ENCODE measurements around the gene FBXL12.
"Not testable (repeated sequence)": the region's sequence is repeated elsewhere in the genome, so short reads cannot be mapped to it uniquely, and the experiment has no call there.

The FBXL12 gene, protein sequence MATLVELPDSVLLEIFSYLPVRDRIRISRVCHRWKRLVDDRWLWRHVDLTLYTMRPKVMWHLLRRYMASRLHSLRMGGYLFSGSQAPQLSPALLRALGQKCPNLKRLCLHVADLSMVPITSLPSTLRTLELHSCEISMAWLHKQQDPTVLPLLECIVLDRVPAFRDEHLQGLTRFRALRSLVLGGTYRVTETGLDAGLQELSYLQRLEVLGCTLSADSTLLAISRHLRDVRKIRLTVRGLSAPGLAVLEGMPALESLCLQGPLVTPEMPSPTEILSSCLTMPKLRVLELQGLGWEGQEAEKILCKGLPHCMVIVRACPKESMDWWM

DNA sequence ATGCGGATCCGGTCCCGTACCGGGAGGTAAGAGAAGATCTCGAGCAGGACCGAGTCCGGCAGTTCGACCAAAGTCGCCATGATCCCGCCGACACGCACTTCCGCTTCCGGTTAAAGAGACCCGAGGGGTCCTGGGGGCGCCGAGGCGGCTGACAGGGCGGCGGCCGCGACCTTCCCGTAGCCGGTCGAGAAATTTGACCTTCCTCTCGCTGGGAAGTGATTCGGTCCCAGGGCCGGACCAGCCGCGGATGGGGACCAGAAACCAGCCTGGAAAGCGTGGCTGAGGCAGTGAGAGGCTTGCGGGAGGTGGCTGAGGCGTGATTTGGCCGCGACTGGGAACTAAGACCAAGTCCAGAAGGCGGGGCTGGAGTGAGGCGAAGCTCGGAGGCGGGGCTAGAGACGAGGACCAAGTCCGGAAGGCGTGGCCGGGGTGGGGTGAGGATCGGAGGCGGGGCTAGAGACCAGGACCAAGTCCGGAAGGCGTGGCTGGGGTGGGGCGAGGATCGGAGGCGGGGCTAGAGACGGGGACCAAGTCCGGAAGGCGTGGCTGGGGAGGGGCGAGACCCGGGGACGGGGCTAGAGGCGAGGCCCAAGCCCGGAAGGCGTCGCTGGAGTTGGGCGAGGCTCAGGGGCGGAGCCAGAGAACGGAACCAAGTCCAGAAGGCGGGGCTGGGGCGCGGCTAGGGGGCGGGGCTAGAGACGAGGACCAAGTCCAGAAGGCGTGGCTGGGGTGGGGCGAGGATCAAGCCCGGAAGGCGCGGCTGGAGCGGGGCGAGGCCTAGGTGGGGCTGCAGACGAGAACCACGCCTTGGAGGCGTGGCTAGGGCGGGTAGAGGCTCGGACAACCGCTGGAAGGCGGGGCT is at the start of gene FBXL12:
FBXL12 (minus strand) TSS at position 346 of the 862 bp plus-strand sequence; CDS start at position 80, 266 bp downstream.
- DNase-seq: peak; percentile 99

DNA sequence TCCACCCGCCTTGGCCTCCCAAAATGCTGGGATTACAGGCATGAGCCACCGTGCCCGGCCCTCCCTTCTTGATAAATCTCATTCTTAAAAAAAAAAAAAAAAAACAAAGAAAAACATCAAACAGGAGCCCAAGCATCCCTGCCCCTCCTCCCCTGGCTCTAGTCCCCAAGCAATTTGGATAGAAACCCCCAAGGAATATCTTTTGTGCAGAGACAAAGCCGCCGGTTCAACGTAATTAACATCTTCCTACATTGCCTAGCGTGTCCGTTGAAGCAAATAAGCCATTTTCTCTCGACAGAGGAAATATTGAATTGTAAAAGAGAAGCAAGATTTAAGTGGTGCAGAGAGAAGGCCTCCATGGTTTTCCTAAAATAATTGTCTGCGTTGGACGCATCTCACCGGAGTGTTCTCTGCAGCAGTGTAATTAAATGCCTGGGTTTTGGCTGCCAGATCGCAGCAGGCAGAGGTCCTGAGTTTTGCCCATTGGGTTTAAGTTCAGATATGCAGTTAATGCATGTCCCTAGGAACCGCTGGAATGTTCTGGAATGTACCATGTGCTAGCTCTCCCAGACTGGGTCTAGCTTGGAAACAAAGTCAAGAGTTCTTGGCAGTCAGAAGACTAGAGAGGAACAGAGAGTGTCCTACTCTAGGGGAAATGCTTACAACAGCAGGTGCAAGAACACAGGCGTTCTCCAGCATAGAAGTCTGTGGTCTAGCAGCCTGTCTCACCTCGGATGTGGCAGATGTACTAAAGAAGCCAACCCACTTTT is 47.0 kb upstream of the FBXL12 start:
- DNase-seq: no peak

DNA sequence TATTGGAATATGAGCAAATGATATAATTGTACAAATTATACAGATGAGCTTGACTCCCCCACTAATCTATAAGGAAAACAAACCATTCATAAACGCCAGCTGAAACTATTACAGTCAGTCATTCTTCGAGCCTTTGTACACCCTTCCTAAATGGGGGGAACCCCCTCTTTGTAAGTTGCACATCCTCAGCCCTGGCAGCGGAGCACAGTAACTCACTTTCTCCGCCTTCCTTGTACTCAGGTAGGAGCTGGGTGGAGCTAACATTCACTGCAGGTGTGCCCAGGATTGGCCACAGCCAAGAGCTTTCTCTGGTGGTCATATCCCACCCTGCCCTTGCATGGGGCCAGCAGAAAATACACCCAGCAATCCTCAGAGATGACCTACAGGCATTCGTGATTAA is 44.9 kb upstream of the FBXL12 start:
- no peak for DNase-seq

DNA sequence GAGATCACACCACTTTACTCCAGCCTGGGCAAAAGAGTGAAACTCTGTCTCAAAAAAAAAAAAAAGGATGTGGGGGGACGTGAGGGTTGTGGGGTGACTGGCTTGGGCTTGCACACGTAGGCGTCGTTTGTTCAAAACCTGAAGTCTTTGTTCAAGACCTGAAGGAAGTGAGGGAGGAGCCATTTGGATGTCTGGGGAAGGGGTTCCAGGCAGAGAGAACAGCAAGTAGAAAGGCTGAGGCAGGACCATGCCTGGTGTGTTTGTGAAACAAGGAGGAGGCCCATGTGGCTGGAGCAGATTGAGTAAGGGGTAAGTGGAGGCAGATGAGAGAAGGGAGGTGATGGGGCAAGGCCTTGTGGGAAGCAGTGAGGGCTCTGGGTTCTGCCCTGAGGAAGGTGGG is 44.1 kb upstream of the FBXL12 start:
- no peak for DNase-seq

DNA sequence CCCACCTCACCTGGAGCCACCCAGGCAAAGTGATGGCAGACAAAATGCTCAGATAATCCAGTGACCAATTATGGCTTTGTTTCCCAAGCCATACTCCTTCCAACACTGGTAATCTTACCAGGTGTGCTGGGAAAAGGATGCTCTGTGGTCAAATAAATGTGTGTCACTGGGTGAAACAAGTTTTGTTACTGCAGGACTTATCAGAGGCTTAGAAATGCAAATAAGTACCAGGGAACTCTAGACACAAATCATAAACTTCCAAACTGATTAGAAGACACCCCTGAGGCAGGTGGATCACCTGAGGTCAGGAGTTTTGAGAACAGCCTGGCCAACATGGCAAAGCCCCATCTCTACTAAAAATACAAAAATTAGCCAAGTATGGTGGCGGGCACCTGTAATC is 42.6 kb upstream of the FBXL12 start:
- no peak for DNase-seq

DNA sequence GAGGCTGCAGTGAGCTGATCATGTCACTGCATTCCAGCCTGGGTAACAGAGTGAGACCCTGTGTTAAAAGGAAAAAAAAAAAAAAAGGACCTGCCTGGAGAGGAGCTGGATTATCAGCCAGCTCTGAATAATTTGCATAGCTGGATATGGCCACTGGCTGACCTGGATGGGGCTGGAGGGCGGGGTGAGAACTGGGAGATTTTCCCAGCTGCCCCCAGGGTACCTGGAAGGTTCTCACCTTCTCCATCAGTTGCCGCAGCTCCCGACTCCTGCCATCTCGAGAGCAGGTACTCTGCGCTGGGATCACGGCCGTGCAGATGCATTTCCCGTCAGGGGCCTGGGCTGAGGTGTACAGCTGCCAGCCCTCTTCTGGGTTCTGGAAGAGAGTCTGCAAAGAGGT is 41.5 kb upstream of the FBXL12 start:
- DNase-seq: no peak

DNA sequence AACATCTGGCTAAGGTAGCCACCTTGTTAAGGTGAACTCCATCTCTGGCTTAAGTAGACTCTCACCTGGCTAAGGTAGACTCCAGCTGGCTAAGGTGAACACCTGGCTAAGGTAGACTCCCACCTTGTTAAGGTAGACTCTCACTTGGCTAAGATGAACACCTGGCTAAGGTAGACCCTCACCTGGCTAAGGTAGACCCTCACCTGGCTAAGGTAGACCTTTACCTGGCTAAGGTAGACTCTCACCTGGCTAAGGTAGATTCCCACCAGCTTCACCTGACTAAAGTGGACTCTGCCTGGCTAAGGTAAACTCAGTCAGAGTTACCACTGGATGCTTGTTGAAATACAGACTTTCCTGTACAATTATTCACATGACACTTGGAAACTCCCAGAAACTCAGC is 39.9 kb upstream of the FBXL12 start:
- no peak for DNase-seq

DNA sequence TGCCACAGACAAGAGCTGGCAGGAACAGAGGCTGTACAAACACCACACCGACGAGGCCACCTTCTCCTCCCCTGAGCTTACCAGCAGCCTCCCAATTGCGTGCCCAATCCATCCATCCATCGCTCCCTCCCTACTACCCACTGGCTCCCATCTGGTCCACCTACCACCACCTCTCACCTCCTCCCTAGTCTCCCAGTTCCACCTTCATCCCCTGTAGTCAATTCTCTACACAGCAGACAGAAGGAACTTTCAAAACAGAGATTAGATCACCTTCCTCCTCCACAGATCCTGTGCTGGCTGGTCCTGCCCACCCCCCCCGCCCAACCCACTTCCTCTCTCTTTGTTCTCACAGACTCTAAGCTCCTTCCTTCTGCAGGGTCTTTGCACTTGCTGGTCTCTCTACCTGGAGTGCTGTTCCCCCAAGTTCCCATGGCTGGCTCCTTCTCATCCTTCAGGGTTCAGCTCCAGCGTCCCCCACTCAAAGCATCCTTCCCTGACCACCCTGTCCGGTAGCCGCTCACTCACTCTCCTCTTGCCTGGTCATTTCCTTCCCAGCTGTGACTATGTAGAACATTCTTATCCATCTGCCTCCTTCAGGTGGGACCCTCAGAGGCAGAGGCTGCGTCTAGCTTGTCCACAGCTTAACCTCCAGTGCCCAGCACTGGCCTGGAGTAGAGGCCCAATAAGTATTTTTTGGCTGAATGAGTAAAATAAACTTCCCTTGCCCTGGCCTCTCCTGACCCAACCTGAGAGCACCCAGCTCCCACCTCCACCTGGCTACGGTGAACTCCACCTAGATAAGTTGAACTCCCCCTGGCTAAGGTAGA is 39.3 kb upstream of the FBXL12 start:
- DNase-seq: no peak

DNA sequence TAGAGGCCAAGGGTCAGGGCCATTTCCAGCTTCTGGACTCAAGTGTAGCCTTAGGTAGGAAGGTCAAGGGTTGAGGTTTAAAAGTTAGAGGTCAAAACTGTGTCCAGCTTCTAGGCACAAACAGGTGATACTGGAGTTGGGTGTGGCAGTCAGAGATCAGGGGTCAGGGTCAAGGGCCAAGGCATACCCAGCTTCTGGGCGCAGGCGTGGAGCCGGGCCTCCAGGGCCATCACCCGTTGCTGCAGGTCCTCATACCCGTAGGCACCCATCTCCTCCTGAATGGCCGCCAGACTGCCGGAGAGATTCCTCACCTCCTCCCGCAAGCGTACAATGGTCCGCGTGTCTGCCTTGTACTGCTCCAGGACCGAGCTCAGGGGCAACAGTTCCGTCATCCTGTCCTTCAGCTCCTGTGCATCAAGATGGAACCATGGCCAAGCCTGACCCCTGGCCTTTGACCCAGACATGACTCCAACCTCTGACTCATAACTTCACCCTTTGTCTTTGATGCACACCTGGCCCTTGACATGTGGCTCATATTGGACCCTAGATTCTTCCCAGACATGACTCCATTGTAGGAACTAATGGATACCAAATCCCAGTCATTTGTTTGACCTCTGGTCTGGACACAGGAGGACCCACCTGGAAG is 38.3 kb upstream of the FBXL12 start:
- no peak for DNase-seq

DNA sequence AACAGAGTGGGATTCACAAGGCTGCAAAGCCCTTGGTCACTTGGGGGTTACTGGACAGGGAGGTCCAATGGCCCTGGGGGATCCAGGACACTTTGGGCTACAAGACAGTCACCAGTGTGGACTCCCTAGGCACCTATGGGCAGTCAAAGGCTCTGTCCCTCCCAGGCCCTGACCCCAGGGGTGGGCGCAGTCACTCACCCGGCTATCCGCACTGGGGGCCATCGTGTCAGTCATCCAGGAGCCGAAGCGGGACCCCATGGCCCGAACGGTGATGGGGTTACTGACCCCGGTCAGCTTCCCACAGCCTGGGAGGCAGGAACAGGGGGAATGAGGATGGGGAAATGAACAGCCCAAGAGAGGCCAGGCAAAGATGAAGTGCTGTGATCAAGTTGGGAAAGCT is 37.7 kb upstream of the FBXL12 start:
- DNase-seq: no peak

DNA sequence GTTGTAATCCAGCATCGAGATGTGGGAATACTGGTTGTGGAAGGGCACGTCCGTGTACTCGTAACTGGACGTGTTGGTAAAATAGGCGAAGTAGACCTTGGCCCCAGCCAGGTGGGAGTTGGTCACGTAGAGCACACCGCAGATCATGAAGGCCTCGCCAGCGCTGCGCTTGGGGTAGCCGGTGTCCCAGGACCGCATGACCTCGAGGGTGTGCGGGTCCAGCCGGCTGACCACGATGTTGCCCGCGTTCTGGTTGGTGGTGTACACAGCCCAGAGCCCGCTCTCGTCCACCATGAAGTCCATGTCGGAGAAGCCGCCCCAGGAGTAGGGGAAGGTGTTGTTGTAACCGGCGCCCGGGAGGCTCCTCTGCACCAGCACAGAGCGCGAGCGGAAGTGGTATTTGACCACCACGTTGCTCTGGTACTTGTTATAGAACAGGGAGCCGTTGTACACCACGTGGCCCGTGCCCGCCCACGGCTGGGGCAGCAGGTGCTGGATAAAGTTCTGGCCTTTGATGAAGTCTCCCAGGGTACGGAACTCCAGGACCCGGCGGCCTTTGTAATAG is 35.5 kb upstream of the FBXL12 start:
- no peak for DNase-seq

DNA sequence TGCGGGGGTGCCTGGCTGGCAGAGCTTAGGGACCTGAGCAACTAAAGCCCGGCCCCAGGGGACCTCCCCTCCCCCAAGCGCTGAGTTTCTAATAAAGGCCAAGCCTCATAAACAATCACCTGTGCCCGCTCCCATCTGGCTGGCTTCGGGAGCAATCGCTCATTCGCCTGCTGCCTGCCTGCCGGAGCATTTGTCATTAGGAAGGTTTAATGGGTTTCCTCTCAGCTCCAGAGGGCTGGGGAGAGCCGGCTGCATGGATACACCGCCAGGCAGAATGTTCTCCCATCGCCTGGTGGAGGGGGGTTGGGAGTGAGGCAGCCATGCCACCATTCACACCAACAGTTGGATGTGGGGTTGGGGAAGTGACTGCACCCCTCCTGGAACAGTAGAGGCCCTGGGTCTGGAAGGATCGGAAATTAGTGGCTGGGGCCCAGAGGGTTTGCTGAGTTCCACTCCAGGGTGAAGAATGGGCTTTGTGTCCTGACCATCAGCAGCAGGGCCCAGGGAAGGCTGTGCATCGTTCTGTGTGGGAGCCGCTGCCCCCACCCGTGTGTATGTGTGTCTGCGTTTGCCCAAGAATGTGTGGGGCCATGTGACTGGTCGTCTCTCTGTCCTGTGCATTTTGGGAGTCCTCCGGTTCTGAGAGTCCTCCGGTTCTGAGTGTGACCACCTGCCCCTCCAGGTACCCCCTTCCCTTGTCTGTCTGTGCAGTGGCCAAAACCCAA is 31.5 kb upstream of the FBXL12 start:
- DNase-seq: no peak

DNA sequence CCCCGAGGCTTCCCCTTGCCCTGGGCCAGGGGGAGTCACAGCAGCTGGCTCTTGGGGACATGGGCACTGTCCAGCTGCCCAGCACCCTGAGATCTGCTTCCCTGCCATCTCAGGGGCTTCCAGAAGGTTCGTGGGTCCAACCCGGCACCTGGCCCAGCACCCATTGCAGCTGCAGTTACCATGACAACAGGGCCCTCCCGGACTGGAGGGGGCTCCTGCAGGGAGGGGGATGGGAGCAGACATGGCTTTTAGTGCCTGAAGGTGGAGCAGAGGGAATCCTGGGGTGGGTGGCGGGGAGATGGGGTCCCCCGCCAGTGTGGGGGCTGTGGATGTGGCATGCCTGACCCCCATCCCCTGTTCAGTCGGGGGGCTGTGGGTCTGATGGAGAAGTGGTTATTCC is 30.9 kb upstream of the FBXL12 start:
- DNase-seq: no peak

DNA sequence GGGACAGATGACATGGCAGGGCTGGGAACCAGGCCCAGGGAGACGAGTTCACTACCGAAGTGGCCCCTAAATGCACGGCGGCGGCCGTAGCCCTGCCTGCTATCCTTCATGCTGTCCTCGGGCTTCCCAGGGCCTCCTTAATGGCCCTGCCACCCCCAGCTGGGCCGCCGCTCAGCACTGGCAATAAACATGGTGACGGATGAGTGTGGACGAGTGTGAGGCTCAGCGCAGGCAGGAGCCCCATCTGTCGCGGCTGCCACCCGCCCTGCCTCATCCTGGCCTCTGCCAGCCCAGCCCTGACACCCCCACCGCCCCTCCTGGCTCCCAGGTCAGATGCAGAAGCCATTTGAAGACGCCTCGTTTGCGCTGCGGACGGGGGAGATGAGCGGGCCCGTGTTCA is 29.9 kb upstream of the FBXL12 start:
- DNase-seq: no peak

DNA sequence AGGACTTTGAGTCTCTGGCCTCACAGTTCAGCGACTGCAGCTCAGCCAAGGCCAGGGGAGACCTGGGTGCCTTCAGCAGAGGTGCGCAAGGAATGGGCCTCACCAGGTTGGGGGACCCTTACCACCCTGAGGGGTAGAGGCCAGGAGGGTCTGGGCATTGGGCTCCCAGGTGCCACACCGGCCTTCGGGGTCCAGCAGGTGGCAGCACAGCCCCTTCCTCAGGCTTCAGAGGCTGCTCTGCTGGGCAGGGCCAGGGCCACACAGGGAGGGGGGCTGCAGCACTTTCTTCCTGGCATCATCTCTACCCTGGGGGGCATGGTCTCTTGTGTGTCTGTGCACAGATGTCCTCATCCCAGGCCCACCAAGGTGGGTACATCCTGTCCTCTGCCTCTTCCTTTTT is 29.2 kb upstream of the FBXL12 start:
- DNase-seq: no peak

DNA sequence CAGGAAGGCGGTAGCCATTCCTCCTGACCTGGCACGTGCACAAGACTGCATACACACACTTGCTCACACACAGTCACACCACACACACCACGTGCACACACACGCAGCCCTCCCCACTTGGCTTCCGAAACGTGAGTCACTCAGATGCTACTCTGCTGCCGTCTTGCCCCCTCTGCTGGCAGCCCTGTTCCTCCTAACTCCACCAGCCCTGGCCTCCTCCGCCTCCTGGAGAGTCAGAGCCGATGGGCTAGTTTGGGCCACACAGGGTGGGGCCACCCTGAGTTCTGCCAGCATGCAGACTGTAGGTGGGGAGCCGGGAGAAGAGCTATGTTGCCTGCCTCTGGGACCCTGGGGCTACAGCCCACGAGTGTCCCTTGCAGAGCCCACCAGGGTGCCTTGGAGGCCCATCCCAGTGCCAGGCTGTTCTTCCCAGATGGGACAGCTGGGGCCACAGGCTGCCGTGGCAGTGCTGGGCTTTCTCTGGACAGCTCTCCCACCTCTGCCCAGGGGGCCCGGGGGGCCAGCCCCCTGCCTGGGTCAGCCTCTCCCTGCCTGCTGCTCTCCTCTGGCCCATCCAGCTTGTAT is 28.3 kb upstream of the FBXL12 start:
- no peak for DNase-seq

DNA sequence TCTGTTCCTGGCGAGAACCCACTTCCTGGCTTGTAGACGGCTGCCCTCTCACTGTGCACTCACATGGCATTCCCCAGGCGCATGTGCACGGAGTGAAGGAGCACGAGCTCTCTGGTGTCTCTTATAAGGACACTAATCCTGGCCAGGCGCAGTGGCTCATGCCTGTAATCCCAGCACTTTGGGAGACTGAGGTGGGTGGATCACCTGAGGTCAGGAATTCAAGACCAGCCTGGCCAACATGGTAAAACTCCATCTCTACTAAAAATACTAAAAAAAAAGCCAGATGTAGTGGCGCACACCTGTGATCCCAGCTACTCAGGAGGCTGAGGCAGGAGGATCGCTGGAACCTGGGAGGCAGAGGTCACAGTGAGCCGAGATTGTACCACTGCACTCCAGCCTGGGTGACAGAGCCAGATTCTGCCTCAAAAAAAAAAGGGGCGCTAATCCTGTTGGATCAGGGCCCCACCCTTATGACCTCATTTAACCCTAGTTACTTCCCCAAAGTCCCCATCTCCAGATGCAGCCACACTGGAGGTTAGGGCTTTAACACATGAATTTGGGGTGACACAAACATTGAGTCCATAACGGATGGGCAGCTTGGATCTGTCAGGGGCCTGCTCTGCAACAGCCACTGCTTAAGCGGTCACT is 24.9 kb upstream of the FBXL12 start:
- DNase-seq: not testable (repeated sequence)

DNA sequence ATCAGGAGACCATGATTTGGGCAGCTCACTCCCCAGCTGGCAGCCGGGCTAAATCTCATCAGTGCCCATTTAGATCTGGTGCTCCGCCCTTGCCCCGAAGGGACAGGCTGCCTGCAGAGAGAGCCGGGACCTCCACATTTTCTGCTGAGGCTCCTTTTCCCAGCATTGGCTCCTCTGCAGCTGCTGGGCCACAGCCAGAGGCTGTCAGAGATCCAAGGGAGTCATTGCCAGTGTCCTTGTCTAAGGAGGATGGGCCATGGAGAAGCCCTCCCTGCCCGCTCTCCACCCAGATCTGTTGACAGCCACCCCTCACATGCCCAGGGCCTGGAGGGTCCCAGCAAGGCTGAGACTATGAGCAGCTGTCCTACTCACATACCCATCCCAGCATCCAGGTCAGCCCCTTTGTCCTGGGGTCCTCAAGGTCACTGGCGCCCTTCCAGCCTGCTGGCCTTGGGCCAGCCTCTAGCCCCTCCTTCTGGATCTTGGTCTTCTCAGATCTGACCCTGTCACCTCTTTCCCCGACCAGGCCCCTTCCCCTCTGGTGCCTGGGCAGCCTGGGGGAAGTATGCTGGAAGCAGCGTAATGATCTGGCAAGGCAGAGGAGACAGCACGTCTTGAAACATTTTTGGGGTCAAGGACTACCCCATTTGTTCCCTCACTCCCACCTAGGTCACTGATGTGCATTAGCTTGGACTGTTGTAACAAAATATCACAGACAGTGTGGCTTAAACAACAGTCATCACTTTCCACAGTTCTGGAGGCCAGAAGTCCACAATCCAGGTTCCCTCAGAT is 24.2 kb upstream of the FBXL12 start:
- no peak for DNase-seq

DNA sequence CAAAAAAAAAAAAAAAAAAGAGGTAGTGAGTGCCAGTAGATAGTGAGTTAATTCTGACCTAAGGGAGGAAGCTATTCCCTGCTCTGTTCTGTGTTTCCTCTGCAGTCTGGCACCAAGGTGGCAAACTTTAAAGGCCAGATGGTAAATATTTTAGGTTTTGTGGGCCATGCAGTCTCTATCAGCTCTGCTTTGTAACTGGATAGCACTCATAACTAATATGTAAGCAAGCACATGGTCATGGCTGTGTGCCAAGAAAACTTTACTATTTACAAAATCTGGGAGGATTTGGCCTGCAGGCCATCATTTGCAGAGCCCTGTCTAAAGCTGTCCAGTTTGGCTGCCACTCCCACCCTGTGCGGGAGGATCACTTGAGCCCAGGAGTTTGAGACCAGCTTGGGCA is 20.5 kb upstream of the FBXL12 start:
- DNase-seq: no peak

Data from SHP77 treated with DMSO at 0.1 percent for 48 hours (cell line).